Measurements from ENCODE around the gene CWF19L2. TPM values are rescaled to one million over a fixed set of nuclear protein-coding genes. Genes with fewer than 3 reads are reported as not detected.

CWF19L2 gene
- total RNA-seq, 5 donors from 2014 or later (not counting 1 experiment from before 2014, with no cell fraction given): 24.9 to 34.3 (median 26.1) TPM

GRCh38 chr11:107494055-107494454, 36.4 kb upstream of the CWF19L2 start:
- no CpG with 5 or more reads among the region's 1 CpG for WGBS (ENCODE audit: insufficient coverage)
- no peak overlapping the region for H3K4me3 Mint-ChIP-seq
- H3K27ac Mint-ChIP-seq: no peak overlapping the region
- peaks cover 0 to 8% of the 10 kb centered on the region in 2 donors for H3K27me3 Mint-ChIP-seq
- Histone ChIP-seq H3K27me3 (replicated peaks in 1 of 2; ENCODE audit: control insufficient read depth in 2 of 2, extremely low read depth in 1 of 2, insufficient read depth in 2 of 2, low read length in 1 of 2) (no peaks in the 10 kb centered on the region), H3K4me1 (ENCODE audit: control insufficient read depth in 1 of 2, extremely low read depth in 1 of 2, insufficient read depth in 2 of 2, low read length in 2 of 2) (no peaks in the 10 kb centered on the region), H3K9me3 (no peaks in the 10 kb centered on the region), H3K36me3 (ENCODE audit: control insufficient read depth in 2 of 2, extremely low read depth in 1 of 2, insufficient read depth in 1 of 2, low read length in 1 of 2) (no peaks in the 10 kb centered on the region), H3K27ac (ENCODE audit: low read length) (no peak overlapping the region), H3K4me3 (ENCODE audit: control insufficient read depth in 1 of 2, extremely low read depth in 1 of 2, low read length in 1 of 2) (no peak overlapping the region)
- DNase-seq: no peak
- H3K36me3 Mint-ChIP-seq: peaks cover 5% of the 10 kb centered on the region
- POLR2A ChIA-PET: no interaction called here
- H3K9me3 Mint-ChIP-seq: peaks cover 0 to 3% (median 0%) of the 10 kb centered on the region in 3 donors
- CTCF ChIA-PET: no interaction called here
- no peak for ATAC-seq (replicated peaks in 1 of 4)
- H3K4me1 Mint-ChIP-seq: no peaks in the 10 kb centered on the region

DNA sequence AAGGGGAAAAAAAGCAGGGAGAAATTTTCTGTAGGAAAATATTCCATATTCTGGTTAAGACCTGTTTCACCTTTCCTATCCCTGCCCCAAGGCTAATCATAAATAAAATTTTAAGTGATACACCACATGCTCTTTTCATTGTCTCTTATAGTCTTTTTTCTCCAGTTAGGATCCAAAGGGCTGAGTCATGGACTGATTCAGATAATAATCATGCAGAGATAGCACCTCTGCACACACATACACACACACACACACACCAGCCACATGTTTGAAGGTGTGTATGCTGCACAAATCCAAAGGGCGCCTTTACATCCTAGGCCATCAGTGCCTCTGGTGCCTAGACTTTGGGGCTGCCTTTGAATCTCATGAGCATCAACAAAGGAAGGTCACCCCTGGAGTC, 35.5 kb upstream of the CWF19L2 start:
- WGBS (ENCODE audit: insufficient coverage): no CpG with 5 or more reads among the region's 1 CpG
- Mint-ChIP-seq H3K27ac (no peak overlapping the region), H3K9me3 (peaks cover 0 to 6% (median 0%) of the 10 kb centered on the region in 3 donors), H3K4me1 (no peaks in the 10 kb centered on the region), H3K4me3 (no peak overlapping the region), H3K36me3 (peaks cover 4% of the 10 kb centered on the region), H3K27me3 (peaks cover 0 to 8% of the 10 kb centered on the region in 2 donors)
- no peak for DNase-seq
- ChIA-PET POLR2A (no interaction called here), CTCF (no interaction called here)
- no peaks in the 10 kb centered on the region for H3K4me1 ChIP-seq (ENCODE audit: control insufficient read depth in 1 of 2, extremely low read depth in 1 of 2, insufficient read depth in 2 of 2, low read length in 2 of 2)
- H3K27ac ChIP-seq (ENCODE audit: low read length): no peak overlapping the region
- no peak for ATAC-seq (replicated peaks in 1 of 4)
- H3K9me3 ChIP-seq: no peaks in the 10 kb centered on the region
- peaks cover 0 to 2% of the 10 kb centered on the region in 2 experiments for H3K27me3 ChIP-seq (replicated peaks in 1 of 2; ENCODE audit: control insufficient read depth in 2 of 2, extremely low read depth in 1 of 2, insufficient read depth in 2 of 2, low read length in 1 of 2)
- H3K4me3 ChIP-seq (ENCODE audit: control insufficient read depth in 1 of 2, extremely low read depth in 1 of 2, low read length in 1 of 2): no peak overlapping the region
- no peaks in the 10 kb centered on the region for H3K36me3 ChIP-seq (ENCODE audit: control insufficient read depth in 2 of 2, extremely low read depth in 1 of 2, insufficient read depth in 1 of 2, low read length in 1 of 2)

DNA sequence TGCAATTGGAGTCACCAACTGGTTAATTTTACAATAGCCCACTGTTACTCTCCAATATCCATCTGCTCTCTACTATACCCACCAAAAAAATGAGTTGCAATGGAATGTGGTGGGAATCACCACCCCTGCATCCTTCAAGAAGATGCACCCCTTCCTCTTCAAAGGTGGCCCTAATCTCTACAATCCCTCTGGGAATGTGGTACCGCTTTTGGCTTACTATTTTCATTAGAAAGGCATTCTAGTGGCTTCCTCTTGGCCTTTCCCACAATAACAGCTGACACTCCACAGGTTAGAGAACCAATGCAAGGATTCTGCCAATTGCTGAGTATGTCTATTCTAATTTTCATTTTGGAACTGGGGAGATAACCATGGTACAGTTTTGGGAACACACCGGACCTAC, 33.2 kb upstream of the CWF19L2 start:
- H3K27me3 Mint-ChIP-seq: peaks cover 2 to 8% of the 10 kb centered on the region in 2 donors
- CTCF ChIA-PET: no interaction called here
- H3K9me3 Mint-ChIP-seq: peaks cover 0 to 4% (median 0%) of the 10 kb centered on the region in 3 donors
- DNase-seq (no peak), ATAC-seq (replicated peaks in 1 of 4) (no peak)
- H3K27ac Mint-ChIP-seq: no peak overlapping the region
- H3K27me3 ChIP-seq (replicated peaks in 1 of 2; ENCODE audit: control insufficient read depth in 2 of 2, extremely low read depth in 1 of 2, insufficient read depth in 2 of 2, low read length in 1 of 2): peaks cover 2 to 3% of the 10 kb centered on the region in 2 experiments
- no CpG with 5 or more reads among the region's 2 CpGs for WGBS (ENCODE audit: insufficient coverage)
- H3K4me3 Mint-ChIP-seq: no peak overlapping the region
- POLR2A ChIA-PET: no interaction called here
- H3K27ac ChIP-seq (ENCODE audit: low read length): no peak overlapping the region
- H3K4me1 ChIP-seq (ENCODE audit: control insufficient read depth in 1 of 2, extremely low read depth in 1 of 2, insufficient read depth in 2 of 2, low read length in 2 of 2): no peaks in the 10 kb centered on the region
- H3K9me3 ChIP-seq: no peaks in the 10 kb centered on the region
- H3K4me1 Mint-ChIP-seq: no peaks in the 10 kb centered on the region
- H3K4me3 ChIP-seq (ENCODE audit: control insufficient read depth in 1 of 2, extremely low read depth in 1 of 2, low read length in 1 of 2): no peak overlapping the region
- no peaks in the 10 kb centered on the region for H3K36me3 Mint-ChIP-seq
- H3K36me3 ChIP-seq (ENCODE audit: control insufficient read depth in 2 of 2, extremely low read depth in 1 of 2, insufficient read depth in 1 of 2, low read length in 1 of 2): no peaks in the 10 kb centered on the region

GRCh38 chr11:107482234-107482633, 24.6 kb upstream of the CWF19L2 start:
- POLR2A ChIA-PET: no interaction called here
- no peaks in the 10 kb centered on the region for H3K36me3 Mint-ChIP-seq

DNA sequence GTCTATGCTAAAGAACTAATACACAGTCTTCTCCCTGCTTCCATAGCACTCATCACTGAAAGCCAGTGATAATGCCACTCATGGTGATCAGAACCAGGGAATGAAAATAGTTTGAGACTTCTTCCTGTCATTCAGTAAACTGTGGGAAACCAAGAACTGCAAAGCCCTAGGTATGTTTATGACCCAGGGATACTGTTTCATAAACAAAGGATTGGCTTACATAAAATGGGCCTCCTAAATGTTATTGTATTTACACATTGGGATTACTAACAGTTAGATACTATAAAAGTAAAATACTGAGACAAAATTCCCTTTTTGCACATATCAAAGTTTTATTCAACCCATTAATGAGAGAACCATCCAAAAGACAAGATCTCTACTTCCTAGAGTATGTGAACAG, 21.3 kb upstream of the CWF19L2 start:
- ATAC-seq (replicated peaks in 1 of 4): no peak
- H3K4me3 Mint-ChIP-seq: no peak overlapping the region
- H3K27me3 Mint-ChIP-seq: peaks cover 37 to 46% of the 10 kb centered on the region in 2 donors
- ChIA-PET CTCF (no interaction called here), POLR2A (no interaction called here)
- no peaks in the 10 kb centered on the region for H3K9me3 Mint-ChIP-seq
- H3K4me1 Mint-ChIP-seq: no peaks in the 10 kb centered on the region
- no peaks in the 10 kb centered on the region for H3K4me1 ChIP-seq (ENCODE audit: control insufficient read depth in 1 of 2, extremely low read depth in 1 of 2, insufficient read depth in 2 of 2, low read length in 2 of 2)
- H3K27ac ChIP-seq (ENCODE audit: low read length): no peak overlapping the region
- no peaks in the 10 kb centered on the region for H3K9me3 ChIP-seq
- no peak for DNase-seq
- no peaks in the 10 kb centered on the region for H3K36me3 Mint-ChIP-seq
- no peak overlapping the region for H3K4me3 ChIP-seq (ENCODE audit: control insufficient read depth in 1 of 2, extremely low read depth in 1 of 2, low read length in 1 of 2)
- H3K36me3 ChIP-seq (ENCODE audit: control insufficient read depth in 2 of 2, extremely low read depth in 1 of 2, insufficient read depth in 1 of 2, low read length in 1 of 2): no peaks in the 10 kb centered on the region
- H3K27ac Mint-ChIP-seq: no peak overlapping the region
- peaks cover 0 to 3% of the 10 kb centered on the region in 2 experiments for H3K27me3 ChIP-seq (replicated peaks in 1 of 2; ENCODE audit: control insufficient read depth in 2 of 2, extremely low read depth in 1 of 2, insufficient read depth in 2 of 2, low read length in 1 of 2)

More at GRCh38 chr11:107482234-107482633, 24.6 kb upstream of the CWF19L2 start:
- CTCF ChIA-PET: no interaction called here
- Histone ChIP-seq H3K9me3 (no peaks in the 10 kb centered on the region), H3K27me3 (replicated peaks in 1 of 2; ENCODE audit: control insufficient read depth in 2 of 2, extremely low read depth in 1 of 2, insufficient read depth in 2 of 2, low read length in 1 of 2) (peaks cover 0 to 3% of the 10 kb centered on the region in 2 experiments), H3K4me1 (ENCODE audit: control insufficient read depth in 1 of 2, extremely low read depth in 1 of 2, insufficient read depth in 2 of 2, low read length in 2 of 2) (no peaks in the 10 kb centered on the region), H3K4me3 (ENCODE audit: control insufficient read depth in 1 of 2, extremely low read depth in 1 of 2, low read length in 1 of 2) (no peak overlapping the region), H3K27ac (ENCODE audit: low read length) (no peak overlapping the region), H3K36me3 (ENCODE audit: control insufficient read depth in 2 of 2, extremely low read depth in 1 of 2, insufficient read depth in 1 of 2, low read length in 1 of 2) (no peaks in the 10 kb centered on the region)
- Mint-ChIP-seq H3K27ac (no peak overlapping the region), H3K9me3 (no peaks in the 10 kb centered on the region), H3K27me3 (peaks cover 23 to 28% of the 10 kb centered on the region in 2 donors), H3K4me1 (no peaks in the 10 kb centered on the region), H3K4me3 (no peak overlapping the region)
- DNase-seq: no peak
- ATAC-seq (replicated peaks in 1 of 4): no peak

GRCh38 chr11:107477820-107478219, 20.2 kb upstream of the CWF19L2 start:
- ChIA-PET CTCF (no interaction called here), POLR2A (interaction anchor here in 1 of 2 donors (0.6 kb wide), 1 partner anchor 42 kb away, joined by 3 read pairs; no protein-coding TSS in a partner anchor)
- Histone ChIP-seq H3K36me3 (ENCODE audit: control insufficient read depth in 2 of 2, extremely low read depth in 1 of 2, insufficient read depth in 1 of 2, low read length in 1 of 2) (no peaks in the 10 kb centered on the region), H3K27ac (ENCODE audit: low read length) (no peak overlapping the region), H3K27me3 (replicated peaks in 1 of 2; ENCODE audit: control insufficient read depth in 2 of 2, extremely low read depth in 1 of 2, insufficient read depth in 2 of 2, low read length in 1 of 2) (peaks cover 0 to 3% of the 10 kb centered on the region in 2 experiments), H3K9me3 (no peaks in the 10 kb centered on the region), H3K4me3 (ENCODE audit: control insufficient read depth in 1 of 2, extremely low read depth in 1 of 2, low read length in 1 of 2) (no peak overlapping the region), H3K4me1 (ENCODE audit: control insufficient read depth in 1 of 2, extremely low read depth in 1 of 2, insufficient read depth in 2 of 2, low read length in 2 of 2) (no peaks in the 10 kb centered on the region)
- Mint-ChIP-seq H3K9me3 (no peaks in the 10 kb centered on the region), H3K36me3 (no peaks in the 10 kb centered on the region), H3K4me3 (no peak overlapping the region), H3K27ac (no peak overlapping the region), H3K4me1 (no peaks in the 10 kb centered on the region), H3K27me3 (peaks cover 37 to 50% of the 10 kb centered on the region in 2 donors)
- no CpG with 5 or more reads among the region's 3 CpGs for WGBS (ENCODE audit: insufficient coverage)
- ATAC-seq (replicated peaks in 1 of 4) (no peak), DNase-seq (no peak)

DNA sequence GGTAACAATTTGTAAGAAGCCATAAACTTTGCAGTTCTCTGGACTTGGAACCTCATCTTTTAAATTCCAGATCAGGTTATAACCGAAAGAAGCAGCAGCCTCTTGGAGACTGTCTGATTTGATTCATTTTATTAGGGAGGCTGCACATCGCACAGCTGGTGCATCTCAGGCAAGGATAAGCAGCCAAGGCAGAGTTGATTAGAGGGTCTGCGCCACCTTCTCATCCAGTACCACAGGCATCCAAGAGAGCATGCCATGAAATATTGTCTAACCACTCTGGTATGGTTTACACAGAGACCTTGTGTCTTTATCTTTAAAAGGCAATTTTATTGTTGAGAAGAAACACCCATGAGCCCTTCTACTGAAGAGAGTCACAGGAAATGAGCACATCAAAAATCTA, 16.2 kb upstream of the CWF19L2 start:
- H3K27ac ChIP-seq (ENCODE audit: low read length): no peak overlapping the region
- peaks cover 45 to 68% of the 10 kb centered on the region in 2 donors for H3K27me3 Mint-ChIP-seq
- no peaks in the 10 kb centered on the region for H3K9me3 Mint-ChIP-seq
- ChIA-PET CTCF (no interaction called here), POLR2A (no interaction called here)
- no peaks in the 10 kb centered on the region for H3K9me3 ChIP-seq
- no peaks in the 10 kb centered on the region for H3K4me1 Mint-ChIP-seq
- H3K27me3 ChIP-seq (replicated peaks in 1 of 2; ENCODE audit: control insufficient read depth in 2 of 2, extremely low read depth in 1 of 2, insufficient read depth in 2 of 2, low read length in 1 of 2): peaks cover 0 to 4% of the 10 kb centered on the region in 2 experiments
- H3K4me3 Mint-ChIP-seq: no peak overlapping the region
- H3K4me1 ChIP-seq (ENCODE audit: control insufficient read depth in 1 of 2, extremely low read depth in 1 of 2, insufficient read depth in 2 of 2, low read length in 2 of 2): no peaks in the 10 kb centered on the region
- no peak overlapping the region for H3K27ac Mint-ChIP-seq
- DNase-seq (no peak), ATAC-seq (replicated peaks in 1 of 4) (no peak)
- H3K36me3 ChIP-seq (ENCODE audit: control insufficient read depth in 2 of 2, extremely low read depth in 1 of 2, insufficient read depth in 1 of 2, low read length in 1 of 2): no peaks in the 10 kb centered on the region
- 80% methylated on average over 1 of the region's 3 CpGs for WGBS (ENCODE audit: insufficient coverage)
- no peak overlapping the region for H3K4me3 ChIP-seq (ENCODE audit: control insufficient read depth in 1 of 2, extremely low read depth in 1 of 2, low read length in 1 of 2)
- no peaks in the 10 kb centered on the region for H3K36me3 Mint-ChIP-seq
